Non-pigmented ciliary epithelial cell (primary cell): ENCODE results near the gene SEC31A.
"Not testable (repeated sequence)": the region's sequence is repeated elsewhere in the genome, so short reads cannot be mapped to it uniquely, and the experiment has no call there.

Source experiments
- DNase-seq: peaks from one replicate; pipeline ENCODE4 v3.0.0-alpha.2; 2010; ENCODE audit warnings: low read depth

Gene SEC31A

DNA sequence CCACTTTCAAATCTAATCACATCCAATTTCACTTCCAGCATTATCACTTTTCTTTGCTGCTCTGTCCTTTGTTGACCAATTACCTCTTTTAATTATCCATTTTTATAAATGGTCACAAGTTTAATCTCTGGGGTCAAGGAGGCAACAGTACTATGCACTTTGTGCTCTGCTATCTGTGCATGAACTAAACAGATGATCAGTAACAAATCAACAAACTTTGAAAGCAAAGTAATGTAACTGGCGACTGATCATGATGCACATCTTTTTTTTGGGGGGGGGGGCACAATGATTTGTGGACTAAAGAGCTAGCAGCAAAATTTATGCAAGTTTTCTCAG, 1.5 kb upstream of the SEC31A start:
- no peak for DNase-seq

DNA sequence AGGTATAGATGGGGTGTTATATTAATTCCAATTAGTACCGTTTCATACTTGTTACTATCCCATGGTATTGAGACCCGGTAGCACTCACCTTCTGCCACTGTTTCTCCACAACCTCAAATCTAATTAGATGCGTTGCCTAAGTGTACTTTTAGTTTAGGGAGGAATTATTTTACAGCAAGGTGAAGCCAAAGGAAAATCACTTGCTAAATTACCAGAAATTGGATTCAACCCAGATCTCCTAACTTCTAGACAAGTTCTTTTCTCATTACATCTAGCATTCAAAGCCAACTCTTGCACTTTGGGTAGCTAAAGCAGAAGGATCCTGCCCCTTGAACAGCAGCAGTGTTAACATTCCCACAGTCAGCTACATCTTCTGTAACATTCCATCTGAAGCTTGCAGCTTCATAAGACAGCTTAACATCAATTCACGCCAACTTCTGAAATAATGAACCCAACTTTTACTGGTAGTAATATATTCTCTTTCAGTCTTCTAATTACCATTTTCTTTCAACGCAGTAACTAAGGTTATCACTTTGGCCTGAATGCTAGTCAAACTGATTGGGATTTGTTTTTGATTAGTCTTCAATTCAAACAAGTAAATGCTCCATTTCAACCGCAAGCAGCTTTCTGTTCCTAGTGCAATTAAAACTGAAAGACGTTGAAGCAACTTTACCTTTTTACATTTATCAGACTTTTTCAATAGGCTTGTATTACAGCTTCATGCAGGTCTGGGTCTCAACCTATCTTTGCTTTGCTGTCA, 934 bp upstream of the SEC31A start:
- no peak for DNase-seq

DNA sequence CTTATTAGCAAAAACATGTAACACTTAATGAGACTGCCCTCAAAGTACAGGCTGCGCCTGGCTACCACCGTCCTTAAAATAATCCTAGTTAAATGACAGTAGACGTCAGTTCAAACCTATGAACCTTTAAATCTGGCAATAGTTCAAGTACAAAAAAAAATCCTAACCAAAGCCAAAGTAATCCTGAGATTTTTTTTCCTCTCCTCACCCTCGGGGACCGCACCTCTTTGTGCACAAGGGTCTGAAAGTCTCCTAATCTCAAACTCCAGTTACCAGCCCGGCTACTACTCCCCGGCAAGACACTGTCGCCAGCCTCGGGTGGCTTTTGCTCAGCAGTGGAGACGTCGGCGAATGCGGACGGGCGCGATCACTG, 439 bp downstream of the SEC31A start:
- no peak for DNase-seq

DNA sequence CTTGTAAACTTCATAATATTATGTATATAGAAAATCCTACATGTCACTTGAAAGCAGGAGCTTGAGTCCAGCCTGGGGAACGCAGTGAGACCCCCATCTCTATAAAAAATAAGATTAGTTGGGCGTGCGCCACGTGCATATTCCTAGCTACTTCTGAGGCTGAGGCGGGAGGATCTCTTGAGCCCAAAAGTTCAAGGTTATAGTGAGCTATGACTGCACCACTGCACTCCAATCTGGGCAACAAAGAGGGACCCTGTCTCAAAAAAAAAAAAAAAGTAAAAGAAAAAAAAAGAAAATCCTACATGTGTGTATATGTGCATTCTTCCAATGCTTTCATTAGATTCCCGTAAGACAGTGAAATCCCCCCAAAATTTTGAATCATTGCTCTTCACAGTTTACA, 1.7 kb downstream of the SEC31A start:
- DNase-seq = no peak

DNA sequence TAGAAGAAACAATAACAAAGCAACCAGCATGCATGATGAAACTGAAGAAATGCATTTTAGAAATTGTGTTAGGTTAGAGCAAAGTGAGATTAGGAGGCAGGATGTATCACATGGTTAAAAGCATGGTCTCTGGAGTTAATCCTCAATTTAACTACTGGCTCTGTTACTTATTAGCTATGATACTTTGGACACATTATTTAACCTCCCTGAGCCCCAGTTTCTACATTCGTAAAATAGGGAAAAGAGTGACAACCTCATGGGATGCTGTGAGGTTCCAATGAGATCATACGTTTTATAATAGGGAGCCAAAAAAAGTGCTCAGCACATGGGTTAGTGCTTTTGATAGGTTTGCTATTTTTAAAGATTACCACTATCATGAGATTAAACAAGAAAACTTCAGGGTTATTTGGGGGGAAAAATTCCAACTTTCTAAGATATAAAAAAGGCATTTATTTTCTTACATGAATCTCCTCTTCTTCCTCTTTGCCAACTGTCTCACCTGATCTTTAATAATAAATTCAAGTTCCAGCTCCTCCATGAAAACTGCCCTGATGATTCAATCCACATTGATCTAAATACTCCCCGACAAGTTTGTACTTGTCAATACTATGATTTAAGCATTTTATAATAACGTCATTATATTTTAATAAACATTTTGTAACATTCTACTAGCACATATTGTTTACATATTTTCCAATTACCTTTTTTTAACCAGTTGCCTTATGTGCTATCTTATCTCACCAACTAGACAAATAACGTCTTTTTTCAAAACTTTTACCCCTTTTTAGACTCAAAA, 4.6 kb downstream of the SEC31A start:
- no peak for DNase-seq

DNA sequence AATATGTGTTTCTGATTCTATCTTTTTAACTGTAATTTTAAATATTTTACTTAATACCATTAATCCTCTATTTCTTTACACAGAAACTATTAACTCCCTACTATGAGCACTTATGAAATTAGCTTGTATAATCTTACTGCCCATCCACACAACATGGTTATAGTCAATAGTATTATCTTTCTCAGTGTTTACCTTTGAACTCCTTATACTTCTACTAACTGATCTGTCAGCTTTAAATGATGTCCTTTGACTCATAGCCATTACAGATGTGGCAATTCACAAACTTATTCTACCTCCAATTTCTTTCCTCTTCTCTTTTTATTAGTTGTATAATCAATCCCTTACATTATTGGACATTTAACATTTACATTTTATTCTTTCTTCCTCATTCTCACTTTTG, 5.5 kb downstream of the SEC31A start:
- no peak for DNase-seq

DNA sequence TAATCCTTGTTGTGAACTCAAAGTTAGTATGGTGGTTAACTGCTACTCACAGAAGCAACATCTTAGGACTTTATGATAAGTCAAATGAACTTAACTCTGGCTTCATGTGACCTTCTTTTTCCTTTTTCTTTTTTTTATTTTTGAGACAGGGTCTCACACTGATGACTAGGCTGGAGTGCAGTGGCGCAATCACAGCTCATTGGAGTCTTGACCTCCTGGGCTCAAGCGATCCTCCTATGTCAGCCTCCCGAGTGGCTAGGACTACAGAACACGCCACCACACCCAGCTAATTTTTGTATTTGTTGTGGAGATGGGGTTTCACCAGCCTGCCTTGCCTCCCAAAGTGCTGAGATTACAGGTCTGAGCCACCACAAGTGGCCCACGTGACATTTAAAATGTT, 22.4 kb downstream of the SEC31A start:
- DNase-seq = no peak

DNA sequence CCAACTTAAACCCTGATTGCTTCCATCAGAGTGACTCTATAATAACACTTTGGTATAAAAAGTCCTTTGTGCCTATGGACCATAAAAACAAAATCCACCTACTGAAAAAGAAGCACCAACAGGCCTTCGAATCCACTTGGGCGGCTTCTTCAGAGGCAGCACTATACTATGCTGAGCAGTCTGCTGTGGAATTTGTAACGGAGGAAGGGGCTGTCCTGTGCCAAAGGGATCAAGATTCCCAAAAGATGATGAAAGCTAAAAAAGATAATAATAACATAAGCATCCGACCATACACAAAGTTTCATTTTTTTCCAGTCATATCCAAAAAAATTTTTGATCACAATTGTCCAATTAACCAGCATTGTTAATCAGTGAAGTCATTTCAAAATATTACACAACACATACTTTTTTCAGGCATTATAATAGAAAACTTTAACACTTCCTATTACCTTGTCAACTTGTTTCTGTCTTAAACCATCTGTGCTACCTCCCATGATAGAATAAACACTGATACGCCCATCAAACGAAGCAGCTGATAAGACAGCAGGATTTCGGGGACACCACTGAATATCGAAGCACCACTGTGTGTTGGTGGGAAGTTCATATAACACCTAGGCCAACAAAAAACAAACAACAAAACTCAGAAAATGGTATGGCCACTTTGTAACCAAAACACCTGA, 24.1 kb downstream of the SEC31A start:
- DNase-seq = no peak

DNA sequence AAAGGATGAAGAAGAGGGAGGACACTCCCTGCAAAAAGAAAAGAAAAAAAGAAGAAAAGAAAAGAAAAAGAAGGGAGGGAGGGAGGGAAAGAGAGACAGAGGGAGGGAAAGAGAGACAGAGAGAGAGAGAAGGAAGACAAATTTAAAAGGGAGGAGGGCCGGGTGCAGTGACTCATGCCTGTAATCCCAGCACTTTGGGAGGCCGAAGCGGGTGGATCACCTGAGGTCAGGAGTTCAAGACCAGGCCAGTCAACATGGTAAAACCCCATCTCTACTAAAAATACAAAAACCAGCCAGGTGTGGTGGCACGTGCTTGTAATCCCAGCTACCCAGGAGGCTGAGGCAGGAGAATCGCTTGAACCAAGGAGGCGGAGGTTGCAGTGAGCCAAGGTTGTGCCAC, 24.9 kb downstream of the SEC31A start:
- DNase-seq = not testable (repeated sequence)

DNA sequence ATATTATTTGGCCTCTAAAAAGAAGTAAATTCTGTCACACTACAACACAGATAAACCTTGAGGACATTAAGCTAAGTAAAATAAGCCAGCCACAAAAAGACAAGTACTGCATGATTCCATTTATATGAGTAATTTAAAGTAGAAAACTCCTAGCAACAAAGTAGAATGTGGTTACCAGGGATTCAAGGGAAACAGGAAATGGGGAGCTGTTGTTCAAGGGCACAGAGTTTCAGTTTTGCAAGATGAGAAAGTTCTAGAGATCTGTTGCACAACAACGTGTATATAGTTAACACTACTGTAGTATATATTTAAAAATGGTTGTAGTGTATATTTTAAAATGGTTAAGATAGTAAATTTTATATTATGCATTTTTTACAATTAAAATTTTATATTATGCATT, 25.4 kb downstream of the SEC31A start:
- peak; percentile 77 for DNase-seq

DNA sequence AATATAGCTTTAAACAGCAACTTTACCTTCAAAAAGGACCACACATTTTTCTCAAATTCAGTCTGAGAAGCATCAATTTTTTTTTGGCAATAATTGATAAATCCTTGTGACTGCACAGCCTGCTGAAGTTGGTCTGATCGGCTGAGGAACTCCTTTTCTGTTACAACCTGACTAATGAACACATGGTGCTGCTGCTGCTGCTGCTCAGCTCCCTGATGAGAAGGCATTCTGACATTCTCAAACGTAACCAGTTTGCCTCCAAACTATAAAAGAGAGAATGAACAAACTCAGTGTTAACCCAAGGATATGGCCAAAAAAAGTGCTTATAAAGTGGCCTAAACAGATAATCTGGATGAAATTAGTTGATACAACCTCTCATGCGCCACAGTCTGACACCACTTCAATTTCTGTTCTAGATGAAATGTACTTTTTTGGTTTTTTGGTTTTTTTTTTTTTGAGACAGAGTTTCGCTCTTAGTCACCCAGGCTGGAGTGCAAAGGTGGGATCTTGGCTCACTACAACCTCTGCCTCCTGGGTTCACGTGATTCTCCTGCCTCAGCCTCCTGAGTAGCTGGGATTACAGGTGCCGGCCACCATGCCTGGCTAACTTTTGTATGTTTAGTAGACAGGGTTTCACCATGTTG, 26.5 kb downstream of the SEC31A start:
- no peak for DNase-seq

DNA sequence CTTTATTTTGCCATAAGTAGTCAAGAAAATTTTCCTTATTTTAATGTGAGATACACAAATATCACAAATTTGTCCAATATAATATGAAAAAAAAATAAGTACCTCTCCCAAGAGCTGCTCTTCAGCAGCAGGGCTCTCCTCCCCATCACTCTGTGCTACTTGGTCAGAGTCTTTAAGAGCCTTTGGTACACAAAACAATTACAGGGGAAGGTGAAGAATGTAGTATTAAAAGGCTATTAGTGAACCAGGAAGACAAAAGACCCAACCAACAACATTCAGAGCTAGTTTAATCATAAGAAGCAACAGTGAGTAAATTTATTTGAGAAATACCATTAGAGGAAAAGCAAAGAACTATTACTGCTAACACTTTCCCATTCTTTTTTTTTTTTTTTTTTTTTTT, 29.4 kb downstream of the SEC31A start:
- no peak for DNase-seq

DNA sequence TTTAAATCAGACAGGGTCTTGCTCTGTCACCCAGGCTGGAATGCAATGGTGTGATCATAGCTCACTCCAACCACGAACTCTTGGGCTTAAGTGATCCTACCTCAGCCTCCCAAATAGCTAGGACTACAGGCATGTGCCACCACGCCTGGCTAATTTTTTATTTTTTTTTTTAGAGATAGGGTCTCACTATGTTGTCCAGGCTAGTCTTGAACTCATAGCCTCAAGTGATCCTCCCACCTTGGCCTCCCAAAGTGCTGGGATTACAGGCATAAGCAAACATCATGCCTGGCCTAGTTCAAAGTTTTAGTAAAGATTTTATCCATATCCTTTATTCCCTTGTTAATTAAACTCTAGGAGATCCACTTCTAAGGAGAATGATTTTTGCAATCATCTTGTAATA, 30.5 kb downstream of the SEC31A start:
- not testable (repeated sequence) for DNase-seq

DNA sequence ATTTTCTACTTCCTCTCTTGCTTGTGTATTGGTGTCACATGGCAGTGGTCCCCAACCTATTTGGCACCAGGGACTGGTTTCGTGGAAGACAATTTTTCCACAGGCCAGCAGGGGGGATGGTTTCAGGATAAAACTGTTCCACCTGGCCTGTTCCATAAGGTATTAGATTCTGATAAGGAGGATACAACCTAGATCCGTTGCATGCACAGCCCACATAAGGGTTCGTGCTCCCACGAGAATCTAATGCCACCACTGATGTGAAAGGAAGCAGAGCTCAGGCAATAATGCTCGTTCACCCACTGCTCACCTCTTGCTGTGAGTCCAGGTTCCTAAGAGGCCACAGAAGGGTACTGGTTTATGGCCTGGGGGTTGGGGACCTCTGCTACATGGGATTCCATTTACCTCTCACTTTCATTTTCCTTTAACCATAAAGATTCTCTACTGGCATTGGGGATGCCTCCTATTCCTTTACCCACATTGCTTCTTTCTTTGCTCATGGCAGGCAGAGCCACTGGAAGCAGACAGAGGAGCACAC, 38.1 kb downstream of the SEC31A start:
- no peak for DNase-seq

DNA sequence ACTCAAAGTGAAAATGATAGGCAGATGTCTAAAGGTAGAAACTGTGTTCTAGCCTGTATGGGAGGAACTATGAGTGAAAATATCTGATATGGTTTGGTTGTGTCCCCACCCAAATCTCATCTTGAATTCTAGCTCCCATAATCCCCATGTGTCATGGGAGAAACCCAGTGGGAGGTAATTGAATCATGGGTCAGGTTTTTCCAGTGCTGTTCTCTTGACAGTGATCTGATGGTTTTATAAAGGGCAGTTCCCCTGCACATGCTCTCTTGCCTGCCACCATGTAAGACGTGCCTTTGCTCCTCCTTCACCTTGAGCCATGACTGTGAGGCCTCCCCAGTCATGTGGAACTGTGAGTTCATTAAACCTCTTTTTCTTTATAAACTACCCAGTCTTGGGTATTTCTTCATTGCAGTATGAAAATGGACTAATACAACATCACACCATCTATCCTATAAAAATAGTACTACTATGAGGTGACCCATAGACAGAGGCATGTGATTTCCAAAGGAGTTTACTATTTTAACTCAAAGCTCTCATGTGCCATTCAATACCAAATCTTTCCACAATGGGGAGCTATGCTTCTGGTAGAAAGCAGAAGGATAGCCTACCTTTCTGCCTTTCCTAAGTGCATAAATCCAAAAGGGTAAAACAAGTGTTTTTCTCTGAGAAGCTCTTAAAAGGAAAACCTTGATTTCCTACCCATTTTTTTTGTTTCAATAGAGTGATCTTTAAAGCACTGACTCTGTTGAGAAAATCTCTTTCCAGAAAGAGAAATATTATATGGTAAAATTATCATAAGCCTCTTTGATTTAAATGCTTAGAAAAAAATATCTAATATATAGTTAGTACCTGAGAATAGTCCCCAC, 38.8 kb downstream of the SEC31A start:
- no peak for DNase-seq

DNA sequence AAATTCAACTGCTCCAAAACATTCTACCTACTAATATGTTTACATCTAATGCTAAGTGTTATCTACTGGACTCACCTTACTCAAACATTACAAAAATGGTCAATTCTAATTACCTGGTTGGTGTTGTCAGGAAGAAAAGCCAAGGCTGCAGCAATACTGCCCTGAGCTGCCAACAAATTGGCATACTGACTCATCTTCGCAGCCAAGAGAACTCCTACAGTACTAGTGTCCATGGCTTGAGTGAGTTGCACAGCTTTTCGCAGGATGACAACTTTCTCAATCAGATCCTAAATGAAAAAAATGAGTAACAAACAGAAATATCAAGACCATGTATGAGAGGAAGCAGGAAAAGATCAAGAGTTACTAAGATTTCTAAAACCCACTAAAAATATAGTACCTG, 39.6 kb downstream of the SEC31A start:
- DNase-seq = no peak

DNA sequence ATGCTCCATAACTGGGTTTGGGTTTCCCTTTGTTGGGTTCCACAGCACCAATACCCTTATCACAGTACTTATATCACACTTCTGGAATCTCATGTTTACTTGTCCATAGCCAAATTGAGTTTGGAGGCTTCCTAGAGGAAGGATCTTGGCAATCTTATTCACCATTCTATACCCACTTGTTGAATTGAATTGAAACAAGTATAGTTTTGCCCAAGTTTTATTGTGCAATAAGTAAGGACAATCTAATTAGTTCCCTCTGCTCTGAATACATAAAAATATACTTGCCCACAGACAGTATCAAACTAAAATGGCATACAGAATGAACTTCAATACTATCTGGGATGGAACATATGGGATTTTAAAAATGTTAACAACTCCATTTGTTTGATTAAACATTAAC, 40.3 kb downstream of the SEC31A start:
- no peak for DNase-seq

DNA sequence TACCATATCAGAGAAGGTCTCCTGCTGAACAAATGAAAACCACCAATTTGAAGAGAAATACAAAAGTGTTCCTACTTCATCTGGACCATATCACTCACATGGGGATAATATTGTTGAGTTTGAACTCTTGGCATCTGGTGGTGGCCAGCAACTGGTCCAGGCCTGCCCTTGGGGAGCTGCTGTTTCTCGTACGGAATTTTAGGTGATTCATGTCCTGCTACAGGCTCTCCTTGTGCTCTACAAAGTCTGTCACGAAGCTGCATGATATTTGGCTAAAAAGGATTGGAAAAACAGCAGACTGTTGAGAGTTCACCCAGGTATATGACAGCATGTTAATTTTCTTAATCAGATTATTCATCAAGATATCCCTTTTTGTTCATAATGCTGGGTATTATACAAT, 42.2 kb downstream of the SEC31A start:
- no peak for DNase-seq

DNA sequence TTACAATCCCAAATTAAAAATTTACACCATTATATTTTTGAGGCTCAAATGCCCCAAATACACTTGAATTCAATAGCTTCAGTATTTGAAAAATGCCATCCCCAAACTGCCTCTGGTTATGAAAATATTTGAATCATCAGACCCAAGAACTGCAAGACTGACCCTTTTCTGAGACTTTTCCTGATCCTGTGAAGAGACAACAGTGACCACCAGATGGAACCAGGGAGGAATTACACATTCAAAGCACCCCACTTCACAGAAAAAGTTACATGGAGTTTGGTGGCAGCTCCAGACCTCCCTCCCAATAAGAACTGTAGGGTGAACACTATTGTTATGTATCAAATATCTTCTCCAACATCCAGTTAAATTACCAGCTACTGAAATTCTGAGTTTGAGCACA, 48.4 kb downstream of the SEC31A start:
- DNase-seq = no peak

DNA sequence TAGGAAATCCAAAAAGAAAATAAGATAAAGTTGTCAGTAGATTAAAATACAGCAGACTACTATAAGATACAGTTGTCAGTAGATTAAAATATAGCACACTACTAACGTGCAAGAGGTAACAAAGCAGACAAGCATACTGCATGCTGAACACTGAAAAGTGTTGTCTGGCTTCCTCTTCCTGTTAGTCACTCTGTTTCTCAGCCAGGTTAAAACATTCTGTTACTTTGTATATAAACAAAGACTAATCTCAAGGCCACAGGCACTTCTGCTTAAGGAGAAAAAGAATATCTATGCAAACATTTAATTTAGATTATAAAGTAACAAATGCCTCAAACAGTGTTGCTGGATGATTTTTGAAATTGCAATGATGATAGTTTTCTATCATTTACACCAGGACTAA, 51.3 kb downstream of the SEC31A start:
- peak; percentile 18 for DNase-seq

DNA sequence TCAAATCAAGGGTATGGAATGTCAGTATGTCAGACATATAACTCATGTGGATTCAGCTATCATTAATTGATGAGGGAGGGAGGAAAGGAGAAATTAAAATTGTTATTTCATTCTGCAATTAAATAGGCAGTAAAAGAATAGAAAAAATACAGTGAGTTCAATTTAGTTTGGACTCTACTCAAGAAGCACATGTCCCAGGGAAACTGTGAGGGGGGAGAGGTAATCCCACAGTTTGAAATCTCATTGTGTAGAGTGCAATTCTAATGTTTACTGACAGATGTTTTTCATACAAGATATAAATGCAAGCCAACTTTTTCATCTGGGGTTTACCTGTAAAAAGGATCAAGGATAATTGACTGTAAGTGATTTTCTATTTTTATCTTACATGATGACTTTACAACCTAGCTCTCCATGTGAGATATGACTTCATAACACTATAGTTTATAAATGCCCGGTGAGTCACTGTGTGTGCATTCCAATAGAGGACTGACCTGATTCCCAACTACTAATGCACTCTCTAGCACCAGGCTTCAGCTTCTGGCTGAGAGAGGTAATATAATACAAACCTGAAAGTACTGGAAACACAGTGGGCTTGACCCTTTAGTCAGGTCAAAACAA, 57.1 kb downstream of the SEC31A start:
- peak; percentile 85 for DNase-seq
